ENCODE measurements around the gene METTL17. TPM values are rescaled to one million over a fixed set of nuclear protein-coding genes. Genes with fewer than 3 reads are reported as not detected.

Gene METTL17
- total RNA-seq, 1 experiment from 2014 or later: 98.1 TPM

GRCh38 chr14:21011136-21011535, 21.4 kb downstream of the METTL17 start (continued):
- TF ChIP-seq PRDM15 (CRISPR knock-in tag; IDR thresholded peaks at IDR 0.05): no peak
- TF ChIP-seq ZNF263 (CRISPR knock-in tag; IDR thresholded peaks at IDR 0.05; ENCODE audit: low read depth): no peak
- no peak for TF ChIP-seq ARID4B (CRISPR knock-in tag; IDR thresholded peaks at IDR 0.05; ENCODE audit: borderline replicate concordance)
- no peak for TF ChIP-seq TEAD1 (CRISPR knock-in tag; IDR thresholded peaks at IDR 0.05)
- no peak for TF ChIP-seq CREB1 (CRISPR knock-in tag; IDR thresholded peaks at IDR 0.05)
- TF ChIP-seq HMGA2 (CRISPR knock-in tag; IDR thresholded peaks at IDR 0.05): no peak
- no peak for TF ChIP-seq JAZF1 (CRISPR knock-in tag; IDR thresholded peaks at IDR 0.05)

- ChIA-PET CTCF (interaction anchor here (0.6 to 9.1 kb wide), 49 partner anchors 9 to 709 kb away, joined by 3 to 670 read pairs (median 7); partner anchors contain the start of genes ARHGEF40, NDRG2, RNASE13 and RNASE7), POLR2A (interaction anchor here (0.7 to 2.3 kb wide), 8 partner anchors 9 to 80 kb away, joined by 3 to 26 read pairs (median 8); partner anchors contain the start of genes ARHGEF40 and NDRG2)
- Mint-ChIP-seq H3K27me3 (ENCODE audit: low read depth) (peaks cover 3% of the 10 kb centered on the region), H3K4me1 (peaks cover 12% of the 10 kb centered on the region), H3K9me3 (no peaks in the 10 kb centered on the region), H3K36me3 (peaks cover 2% of the 10 kb centered on the region; the same call in 1 of the 2 replicates), H3K27ac (no peak overlapping the region), H3K4me3 (no peak overlapping the region)
- peak; percentile 92 for DNase-seq (ENCODE audit: low spot score)
- ATAC-seq: peak; percentile 91
- TF ChIP-seq ZNF423 (CRISPR knock-in tag; IDR thresholded peaks at IDR 0.05) (no peak), CTCF (IDR thresholded peaks at IDR 0.05) (peak; percentile 84), ESRRA (CRISPR knock-in tag; IDR thresholded peaks at IDR 0.05; ENCODE audit: borderline replicate concordance) (peak; percentile 51; the same call in 1 of the 2 replicates), ZNF532 (CRISPR knock-in tag; IDR thresholded peaks at IDR 0.05; ENCODE audit: borderline replicate concordance) (no peak)
These were observed 25.0 kb downstream of the METTL17 start for GRCh38 chr14:21014761-21015190.

Data from WTC11 (cell line).